Activated effector memory CD4-positive, alpha-beta T cell treated with Interleukin-2 at 50 U/mL for 16 hours (primary cell): ENCODE results near the gene B9D1.

Experiments used
- DNase-seq: peaks from one replicate; pipeline ENCODE4 v3.0.0-alpha.2; 2020

The B9D1 gene

GRCh38 chr17:19301274-19301951, 61.1 kb downstream of the B9D1 start:
- DNase-seq, result no peak

DNA sequence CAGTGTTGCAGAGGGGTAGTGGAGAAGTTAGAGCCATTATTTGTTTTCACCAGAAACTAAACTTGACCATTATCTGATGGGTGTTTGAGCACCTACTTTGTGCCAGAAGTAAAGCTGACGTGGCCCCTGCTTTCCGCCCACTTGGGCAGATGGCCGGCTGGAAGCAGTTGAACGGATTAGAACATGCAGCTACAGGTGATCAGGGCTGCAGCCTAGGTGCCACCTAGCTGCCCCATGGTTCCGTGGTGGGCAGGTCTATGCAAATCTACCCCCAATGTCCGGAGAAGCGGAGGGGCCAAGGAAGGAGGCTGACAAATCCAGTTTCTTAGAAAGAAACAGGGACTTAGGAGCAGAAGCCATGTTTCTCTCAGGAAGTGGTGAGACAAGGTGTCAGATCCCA, 62.7 kb downstream of the B9D1 start:
- DNase-seq, result no peak

GRCh38 chr17:19299214-19299747, 63.2 kb downstream of the B9D1 start:
- no peak for DNase-seq

GRCh38 chr17:19298569-19299213, 63.8 kb downstream of the B9D1 start:
- no peak for DNase-seq

GRCh38 chr17:19296786-19297778, 65.4 kb downstream of the B9D1 start:
- no peak for DNase-seq

DNA sequence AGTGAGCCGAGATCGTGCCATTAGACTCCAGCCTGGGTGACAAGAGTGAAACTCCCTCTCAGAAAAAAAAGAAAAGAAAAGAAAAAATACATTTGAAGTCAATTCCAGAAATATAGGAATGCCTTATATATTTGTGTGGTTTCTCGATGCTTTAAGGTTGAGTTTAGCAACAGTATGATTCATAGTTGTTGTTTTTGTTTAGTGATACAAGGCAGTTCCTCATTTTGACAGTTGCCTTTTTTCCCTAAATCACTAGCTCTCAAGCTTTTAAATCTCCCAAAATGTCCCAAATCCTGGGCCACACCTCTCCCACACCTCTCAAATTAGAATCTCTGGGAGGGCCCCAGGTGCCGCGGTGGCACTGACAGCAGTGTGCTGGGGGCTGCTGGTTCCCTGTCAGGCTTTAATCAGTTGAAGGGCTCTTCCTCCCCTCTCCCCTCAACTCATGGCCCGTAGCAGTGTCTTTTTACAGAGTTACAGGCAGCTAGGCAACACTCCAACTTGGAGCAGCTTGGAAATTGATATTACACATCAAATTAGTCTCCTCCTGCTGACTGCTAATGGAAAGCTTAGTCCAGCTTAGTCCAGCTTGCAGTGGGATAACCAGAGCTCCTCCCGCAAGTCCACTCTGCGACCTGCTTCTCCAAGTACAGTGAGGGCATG, 66.9 kb downstream of the B9D1 start:
- no peak for DNase-seq

DNA sequence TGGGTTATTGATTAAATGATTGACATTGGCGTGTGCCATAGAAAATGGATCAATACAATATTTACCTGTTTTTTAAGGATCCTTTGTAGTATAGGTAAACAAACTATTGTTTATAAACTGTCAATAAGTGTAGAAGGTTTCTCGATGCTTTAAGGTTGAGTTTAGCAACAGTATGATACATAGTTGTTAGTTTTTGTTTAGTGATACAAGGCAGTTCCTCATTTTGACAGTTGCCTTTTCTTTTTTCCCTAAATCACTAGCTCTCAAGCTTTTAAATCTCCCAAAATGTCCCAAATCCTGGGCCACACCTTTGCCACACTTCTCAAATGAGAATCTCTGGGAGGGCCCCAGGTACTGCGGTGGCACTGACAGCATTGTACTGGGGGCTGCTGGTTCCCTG, 68.1 kb downstream of the B9D1 start:
- DNase-seq, result no peak
